CD14-positive monocyte (primary cell): ENCODE results near the gene NDUFAF2. TPM values are rescaled to one million over a fixed set of nuclear protein-coding genes. Genes with fewer than 3 reads are reported as not detected.

Experiments
- DNase-seq, 3 donors: peaks; one replicate each; pipeline ENCODE4 v3.0.0-alpha.2; 2011 to 2022
- H2AFZ ChIP-seq: 2 replicates; pipeline ENCODE4 v1.6.0; 2012; ENCODE audit warnings: mild to moderate bottlenecking, low read depth, low read length, inconsistent platforms; ENCODE audit not compliant: insufficient read depth, poor library complexity, severe bottlenecking
- H3K27ac ChIP-seq, 2 donors: 1 replicate in 1 of 2; 2 replicates in 1 of 2; pipeline ENCODE4 v1.5.1; 2012 to 2013; ENCODE audit warnings: low read length in 2 of 2, control low read depth in 1 of 2, inconsistent platforms in 1 of 2, low read depth in 1 of 2, mild to moderate bottlenecking in 1 of 2
- H3K27me3 ChIP-seq, 2 donors: one replicate each; pipeline versions ENCODE4 v1.6.0 to v1.6.1; 2011 to 2013; ENCODE audit warnings: low read length in 2 of 2; ENCODE audit not compliant: control insufficient read depth in 2 of 2, insufficient read depth in 2 of 2
- H3K36me3 ChIP-seq, 2 donors: replicated peaks in 1 of 2; 1 replicate in 1 of 2; 2 replicates in 1 of 2; pipeline versions ENCODE4 v1.5.1 to v1.6.1; 2012 to 2013; ENCODE audit warnings: low read length in 2 of 2, control low read depth in 1 of 2, inconsistent platforms in 1 of 2, mild to moderate bottlenecking in 1 of 2; ENCODE audit not compliant: insufficient read depth in 2 of 2, control insufficient read depth in 1 of 2
- H3K4me1 ChIP-seq, 2 donors: 1 replicate in 1 of 2; 2 replicates in 1 of 2; pipeline versions ENCODE4 v1.5.1 to v1.6.1; 2012 to 2013; ENCODE audit warnings: low read length in 2 of 2, control low read depth in 1 of 2, inconsistent platforms in 1 of 2, mild to moderate bottlenecking in 1 of 2, moderate library complexity in 1 of 2; ENCODE audit not compliant: insufficient read depth in 2 of 2, control insufficient read depth in 1 of 2
- H3K4me2 ChIP-seq: replicated peaks from 2 replicates; pipeline ENCODE3; 2012; ENCODE audit warnings: low read length, moderate library complexity, mild to moderate bottlenecking; ENCODE audit not compliant: poor library complexity, severe bottlenecking; ENCODE audit errors: extremely low read depth
- H3K4me3 ChIP-seq, 3 experiments: fragments of 200-600 bp in 1 of 3; sonication (generic) in 1 of 3; replicated peaks in 1 of 3; 1 replicate in 2 of 3; 2 replicates in 1 of 3; pipeline ENCODE4 v1.5.1; 2011 to 2013; ENCODE audit warnings: low read length in 3 of 3, mild to moderate bottlenecking in 3 of 3, control low read depth in 2 of 3, low read depth in 2 of 3, inconsistent platforms in 1 of 3, moderate library complexity in 1 of 3
- H3K79me2 ChIP-seq: 2 replicates; pipeline ENCODE4 v1.6.0; 2012; ENCODE audit warnings: mild to moderate bottlenecking, control low read depth, inconsistent platforms, low read length, moderate library complexity; ENCODE audit not compliant: insufficient read depth
- H3K9ac ChIP-seq: 2 replicates; pipeline ENCODE4 v1.6.0; 2017; ENCODE audit warnings: low read length, mild to moderate bottlenecking; ENCODE audit not compliant: insufficient read depth, poor library complexity, severe bottlenecking
- H3K9me3 ChIP-seq, 2 donors: replicated peaks in 1 of 2; 1 replicate in 1 of 2; 2 replicates in 1 of 2; pipeline versions ENCODE4 v1.5.1 to v1.6.1; 2012 to 2013; ENCODE audit warnings: low read length in 2 of 2, control low read depth in 1 of 2; ENCODE audit not compliant: control insufficient read depth in 1 of 2, insufficient read depth in 1 of 2
- H4K20me1 ChIP-seq: 2 replicates; pipeline ENCODE4 v1.6.0; 2012; ENCODE audit warnings: mild to moderate bottlenecking, low read length, control low read depth, moderate library complexity; ENCODE audit not compliant: insufficient read depth
- H3K27ac Mint-ChIP-seq, 7 donors: one replicate each; pipeline ENCODE4 v1.8.0; 2020; ENCODE audit warnings: mild to moderate bottlenecking in 7 of 7, mixed read lengths in 7 of 7, moderate library complexity in 6 of 7, inconsistent platforms in 2 of 7
- H3K27me3 Mint-ChIP-seq, 3 donors: one replicate each; pipeline ENCODE4 v1.8.0; 2021 to 2022; ENCODE audit warnings: low read depth in 3 of 3, mild to moderate bottlenecking in 3 of 3, mixed read lengths in 3 of 3, moderate library complexity in 3 of 3, inconsistent platforms in 1 of 3
- H3K36me3 Mint-ChIP-seq, 2 donors: one replicate each; pipeline ENCODE4 v1.8.0; 2020; ENCODE audit warnings: mixed read lengths in 2 of 2, inconsistent platforms in 1 of 2, mild to moderate bottlenecking in 1 of 2
- H3K4me1 Mint-ChIP-seq: one replicate; pipeline ENCODE4 v1.8.0; 2020; ENCODE audit warnings: mild to moderate bottlenecking, mixed read lengths
- H3K4me3 Mint-ChIP-seq, 2 donors: one replicate each; pipeline ENCODE4 v1.8.0; 2020; ENCODE audit warnings: mild to moderate bottlenecking in 2 of 2, mixed read lengths in 2 of 2, moderate library complexity in 1 of 2
- H3K9me3 Mint-ChIP-seq, 7 donors: one replicate each; pipeline ENCODE4 v1.8.0; 2020 to 2022; ENCODE audit warnings: mixed read lengths in 7 of 7, mild to moderate bottlenecking in 6 of 7, moderate library complexity in 6 of 7, inconsistent platforms in 2 of 7
- WGBS: methylation state at CpG from one replicate; pipeline ENCODE4 v1.1.5; 2013; ENCODE audit warnings: missing lambda C conversion rate; ENCODE audit not compliant: insufficient coverage; 5-methylcytosine and 5-hydroxymethylcytosine counted together
- intact Hi-C, 2 donors: fragments of 100-400 bp; cut with micrococcal nuclease; formaldehyde crosslinking; loops; one replicate each; pipeline versions ENCODE4 v1.15.0 to v1.15.1; 2023
- polyA plus RNA-seq, 3 donors: library from polyadenylated mRNA; depleted of rRNA in 1 of 3; unstranded in 2 of 3; stranded (reverse) in 1 of 3; fragments of 300-500 nt in 2 of 3; fragments of >200 nt in 1 of 3; fragmentation: Illumina TruSeq in 2 of 3; gene quantifications; 1 replicate in 2 of 3; 2 replicates in 1 of 3; pipeline ENCODE4 v1.2.3, GENCODE V29; 2012 to 2021
- TF ChIP-seq, protein P1 (sequence below): fragments of 200-600 bp; IDR thresholded peaks from one replicate; pipeline ENCODE4 v1.8.0; 2022; ENCODE audit warnings: antibody characterized with exemption, mild to moderate bottlenecking

Gene NDUFAF2
- polyA plus RNA-seq, 3 donors = 5.9 to 29.5 (median 25.0) TPM

DNA sequence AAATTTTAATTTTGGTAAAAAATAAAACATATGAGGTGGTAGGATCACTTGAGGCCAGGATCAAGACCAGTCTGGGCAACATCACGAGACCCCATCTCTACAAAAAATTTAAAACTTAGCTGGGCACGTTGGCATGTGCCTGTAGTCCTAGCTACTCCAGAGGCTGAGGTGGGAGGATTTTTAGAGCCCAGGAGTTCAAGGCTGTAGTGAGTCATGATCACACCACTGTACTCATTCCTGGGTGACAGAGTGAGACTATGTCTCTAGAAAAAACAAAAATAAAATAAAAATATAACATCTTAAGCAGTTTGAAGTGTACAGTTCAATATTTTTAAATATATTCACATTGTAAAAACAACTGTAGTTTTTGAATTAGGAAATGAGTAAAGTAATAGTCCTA lies 108.9 kb downstream of the NDUFAF2 start:
- no CpG with 5 or more reads among the region's 2 CpGs for WGBS

DNA sequence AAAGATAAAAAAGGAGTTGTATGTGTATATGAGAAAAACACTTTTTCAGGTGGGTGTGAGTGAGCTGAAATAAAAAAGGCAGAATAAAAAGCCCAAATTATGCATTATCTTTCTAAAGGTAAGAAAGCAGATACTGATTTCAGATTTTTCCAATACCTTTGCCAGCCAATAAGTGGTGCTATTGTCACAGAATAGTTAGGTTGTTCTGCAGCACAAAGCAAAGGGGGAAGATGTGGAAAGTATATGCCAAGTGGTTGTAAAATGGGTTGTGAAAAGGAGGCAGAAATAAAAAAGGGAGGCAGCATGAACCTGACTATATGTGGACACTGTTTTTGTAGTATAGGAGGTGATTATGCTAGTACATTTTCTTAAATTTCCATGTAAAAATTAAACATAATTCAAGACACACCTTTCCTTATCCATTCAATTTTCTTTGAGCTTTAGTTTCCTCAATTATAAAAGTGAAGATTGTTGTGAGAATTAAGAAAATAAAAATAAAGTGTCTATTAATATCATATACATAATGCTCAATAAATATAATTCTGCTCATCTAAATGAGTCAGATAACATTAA lies 110.5 kb downstream of the NDUFAF2 start:
- H2AFZ ChIP-seq = no peak overlapping the region
- Mint-ChIP-seq H3K36me3 (no peaks in the 10 kb centered on the region), H3K4me1 (no peaks in the 10 kb centered on the region), H3K9me3 (no peaks in the 10 kb centered on the region), H3K4me3 (no peak overlapping the region), H3K27me3 (no peaks in the 10 kb centered on the region), H3K27ac (no peak overlapping the region)
- no peaks in the 10 kb centered on the region for H3K79me2 ChIP-seq
- no peak overlapping the region for H3K4me2 ChIP-seq
- no peak overlapping the region for H3K27ac ChIP-seq
- no peaks in the 10 kb centered on the region for H3K27me3 ChIP-seq
- peak; percentile 28 to 56 (median 46) for DNase-seq
- H3K4me1 ChIP-seq = no peaks in the 10 kb centered on the region
- TF ChIP-seq, protein P1, sequence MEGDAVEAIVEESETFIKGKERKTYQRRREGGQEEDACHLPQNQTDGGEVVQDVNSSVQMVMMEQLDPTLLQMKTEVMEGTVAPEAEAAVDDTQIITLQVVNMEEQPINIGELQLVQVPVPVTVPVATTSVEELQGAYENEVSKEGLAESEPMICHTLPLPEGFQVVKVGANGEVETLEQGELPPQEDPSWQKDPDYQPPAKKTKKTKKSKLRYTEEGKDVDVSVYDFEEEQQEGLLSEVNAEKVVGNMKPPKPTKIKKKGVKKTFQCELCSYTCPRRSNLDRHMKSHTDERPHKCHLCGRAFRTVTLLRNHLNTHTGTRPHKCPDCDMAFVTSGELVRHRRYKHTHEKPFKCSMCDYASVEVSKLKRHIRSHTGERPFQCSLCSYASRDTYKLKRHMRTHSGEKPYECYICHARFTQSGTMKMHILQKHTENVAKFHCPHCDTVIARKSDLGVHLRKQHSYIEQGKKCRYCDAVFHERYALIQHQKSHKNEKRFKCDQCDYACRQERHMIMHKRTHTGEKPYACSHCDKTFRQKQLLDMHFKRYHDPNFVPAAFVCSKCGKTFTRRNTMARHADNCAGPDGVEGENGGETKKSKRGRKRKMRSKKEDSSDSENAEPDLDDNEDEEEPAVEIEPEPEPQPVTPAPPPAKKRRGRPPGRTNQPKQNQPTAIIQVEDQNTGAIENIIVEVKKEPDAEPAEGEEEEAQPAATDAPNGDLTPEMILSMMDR = peak; percentile 87
- H3K9ac ChIP-seq = no peak overlapping the region
- H3K9me3 ChIP-seq = no peaks in the 10 kb centered on the region
- intact Hi-C loops = loop anchor here (2.0 to 10.0 kb wide), 3 partner anchors 279 to 609 kb away; partner anchors contain the start of gene ZSWIM6 (in 1 of the 2)
- no peaks in the 10 kb centered on the region for H3K36me3 ChIP-seq
- H4K20me1 ChIP-seq = no peaks in the 10 kb centered on the region
- H3K4me3 ChIP-seq = no peak overlapping the region

More for the DNA sequence above, 108.9 kb downstream of the NDUFAF2 start:
- Histone ChIP-seq H3K27ac (no peak overlapping the region), H3K9ac (no peak overlapping the region), H2AFZ (no peak overlapping the region), H3K4me3 (no peak overlapping the region), H3K36me3 (no peaks in the 10 kb centered on the region), H3K79me2 (no peaks in the 10 kb centered on the region), H3K4me2 (no peak overlapping the region), H3K9me3 (no peaks in the 10 kb centered on the region), H3K27me3 (no peaks in the 10 kb centered on the region), H3K4me1 (no peaks in the 10 kb centered on the region), H4K20me1 (no peaks in the 10 kb centered on the region)
- Mint-ChIP-seq H3K36me3 (no peaks in the 10 kb centered on the region), H3K9me3 (no peaks in the 10 kb centered on the region), H3K4me1 (no peaks in the 10 kb centered on the region), H3K27ac (no peak overlapping the region), H3K4me3 (no peak overlapping the region), H3K27me3 (no peaks in the 10 kb centered on the region)
- no peak for DNase-seq
- intact Hi-C loops = loop anchor here (2.0 to 10.0 kb wide), 3 partner anchors 281 to 611 kb away; partner anchors contain the start of gene ZSWIM6 (in 1 of the 2)
- TF ChIP-seq, protein P1 = no peak
